ENCODE measurements around the gene OGT.

GRCh38 chrX:71573590-71573989 lies 40.7 kb downstream of the OGT start:
- no peak for TF ChIP-seq POLR2A (IDR thresholded peaks at IDR 0.05; ENCODE audit: extremely low read depth, insufficient read length)
- no peak for TF ChIP-seq CTCF (IDR thresholded peaks at IDR 0.05; ENCODE audit: low read depth, low read length)
- TF ChIP-seq MYC (IDR thresholded peaks at IDR 0.05; ENCODE audit: low read depth, low read length) = no peak
- no peak for TF ChIP-seq MAX (IDR thresholded peaks at IDR 0.05; ENCODE audit: low read depth, low read length)
